HepG2 (cell line): ENCODE results near the gene NCOA4. TPM values are rescaled to one million over a fixed set of nuclear protein-coding genes. Genes with fewer than 3 reads are reported as not detected.
A peak's percentile ranks its signal among the peaks of the same experiment; 100 is the strongest.

Source experiments
- ARNT ChIP-seq: fragments of 450-650 bp; IDR thresholded peaks from 2 replicates; pipeline ENCODE4 v1.6.1; 2017
- BRF2 ChIP-seq: sonication (generic); formaldehyde crosslinking; IDR thresholded peaks from 2 replicates; pipeline ENCODE4 v1.8.1; 2022; ENCODE audit warnings: mild to moderate bottlenecking, missing genetic modification reagents
- CEBPG ChIP-seq: IDR thresholded peaks from 2 replicates; pipeline ENCODE4 v1.6.1; 2016
- CHD2 ChIP-seq: IDR thresholded peaks from 2 replicates; pipeline ENCODE4 v1.6.1; 2011; ENCODE audit warnings: low read depth, low read length, improper control_type of control experiment
- FOSL2 ChIP-seq: sonication (generic); formaldehyde crosslinking; IDR thresholded peaks from 2 replicates; pipeline ENCODE4 v1.4.0; 2020; ENCODE audit warnings: missing genetic modification reagents
- MAFG ChIP-seq: sonication (generic); formaldehyde crosslinking; IDR thresholded peaks from 2 replicates; pipeline ENCODE4 v1.5.1; 2020; ENCODE audit warnings: mild to moderate bottlenecking, missing genetic modification reagents
- RBM22 ChIP-seq: fragments of 200-400 bp; formaldehyde crosslinking; optimal IDR thresholded peaks from 2 replicates; pipeline ENCODE3; 2017; ENCODE audit warnings: mild to moderate bottlenecking, low read length, moderate library complexity
- RFX3 ChIP-seq: IDR thresholded peaks from 2 replicates; pipeline ENCODE4 v1.6.1; 2016; ENCODE audit warnings: missing biosample characterization, missing genetic modification reagents
- TFDP1 ChIP-seq: IDR thresholded peaks from 2 replicates; pipeline ENCODE4 v1.6.1; 2016; ENCODE audit warnings: missing compliant biosample characterization, missing genetic modification reagents, borderline replicate concordance
- THAP9 ChIP-seq: sonication (generic); formaldehyde crosslinking; IDR thresholded peaks from 2 replicates; pipeline ENCODE4; 2020; ENCODE audit warnings: missing genetic modification reagents, mild to moderate bottlenecking, borderline replicate concordance
- U2AF2 ChIP-seq: fragments of 200-400 bp; formaldehyde crosslinking; IDR thresholded peaks from 2 replicates; pipeline ENCODE4 v1.6.1; 2017; ENCODE audit warnings: low read depth, mild to moderate bottlenecking, low read length
- ZFP62 ChIP-seq: sonication (generic); formaldehyde crosslinking; IDR thresholded peaks from 2 replicates; pipeline ENCODE4 v1.4.0; 2020; ENCODE audit warnings: missing genetic modification reagents
- ZHX2 ChIP-seq, 2 experiments: sonication (generic) in 1 of 2; formaldehyde crosslinking in 1 of 2; IDR thresholded peaks; 2 replicates each; pipeline versions ENCODE4 v1.6.1 to v1.9.0; 2014 to 2022; ENCODE audit warnings: antibody characterized with exemption in 1 of 2, borderline replicate concordance in 1 of 2, inconsistent platforms in 1 of 2, low read depth in 1 of 2, missing genetic modification reagents in 1 of 2
- ZNF274 ChIP-seq: sonication (generic); formaldehyde crosslinking; IDR thresholded peaks from 2 replicates; pipeline ENCODE4 v1.5.1; 2020; ENCODE audit warnings: mild to moderate bottlenecking, missing genetic modification reagents
- ZNF337 ChIP-seq: sonication (generic); formaldehyde crosslinking; IDR thresholded peaks from 2 replicates; pipeline ENCODE4 v1.5.1; 2020; ENCODE audit warnings: missing genetic modification reagents, low read depth, mild to moderate bottlenecking, borderline replicate concordance
- ZNF343 ChIP-seq: sonication (generic); formaldehyde crosslinking; IDR thresholded peaks from 2 replicates; pipeline ENCODE4 v1.4.0; 2020; ENCODE audit warnings: mild to moderate bottlenecking, missing genetic modification reagents
- ZNF510 ChIP-seq: sonication (generic); formaldehyde crosslinking; IDR thresholded peaks from 2 replicates; pipeline ENCODE4 v1.4.0; 2020; ENCODE audit warnings: low read depth, mild to moderate bottlenecking, missing genetic modification reagents
- ZNF737 ChIP-seq: sonication (generic); formaldehyde crosslinking; IDR thresholded peaks from 2 replicates; pipeline ENCODE4 v1.5.0; 2020; ENCODE audit warnings: missing genetic modification reagents, mild to moderate bottlenecking, borderline replicate concordance
- ZZZ3 ChIP-seq: sonication (generic); formaldehyde crosslinking; IDR thresholded peaks from 2 replicates; pipeline ENCODE4 v1.4.0; 2020; ENCODE audit warnings: missing genetic modification reagents, mild to moderate bottlenecking, borderline replicate concordance
- polyA plus RNA-seq, 8 experiments: library from polyadenylated mRNA; depleted of rRNA in 3 of 8; stranded (reverse) in 7 of 8; unstranded in 1 of 8; fragments of >200 nt; fragmentation: Illumina TruSeq in 4 of 8; extraction: Trizol in 4 of 8; gene quantifications; 2 replicates each; pipeline versions ENCODE4 v1.2.1 to v1.2.3, GENCODE V29; 2011 to 2016; ENCODE audit warnings: low read depth in 4 of 8, missing spikeins in 1 of 8, mixed read lengths in 1 of 8; ENCODE audit not compliant: insufficient read depth in 1 of 8
- total RNA-seq, 5 experiments: library from RNA; depleted of rRNA; stranded (reverse); fragments of >200 nt; fragmentation: Illumina TruSeq; extraction: Trizol; gene quantifications; 2 replicates each; pipeline ENCODE4 v1.2.3, GENCODE V29; 2016; ENCODE audit warnings: low read depth in 1 of 5

The NCOA4 gene
- total and polyA plus RNA-seq, 2 of the 13 experiments (the other 11 are each of a cell fraction or from before 2014, with no cell fraction given), result 306 to 400 TPM

- TF ChIP-seq ZNF337 (CRISPR knock-in tag), result 0 out of 2 replicates have a peak, but pooled peaks have one; percentile 44
- no peak for TF ChIP-seq RFX3 (CRISPR knock-in tag)
- no peak for TF ChIP-seq ZHX2 (IDR thresholded peaks at IDR 0.05; ENCODE audit: low read depth)
- TF ChIP-seq ZHX2 (CRISPR knock-in tag; IDR thresholded peaks at IDR 0.05; ENCODE audit: borderline replicate concordance), result peak; percentile 52; the same call in 1 of the 2 replicates
- TF ChIP-seq MAFG (CRISPR knock-in tag), result no peak
- no peak for TF ChIP-seq ZNF737 (CRISPR knock-in tag)
- no peak for TF ChIP-seq ARNT
- TF ChIP-seq ZNF343, result no peak
- TF ChIP-seq ZZZ3 (CRISPR knock-in tag), result no peak
- peak; percentile 90 for TF ChIP-seq BRF2 (CRISPR knock-in tag)
- no peak for TF ChIP-seq THAP9 (CRISPR knock-in tag)
- TF ChIP-seq CHD2, result no peak
- TF ChIP-seq TFDP1 (CRISPR knock-in tag), result no peak
- no peak for TF ChIP-seq ZNF274
- TF ChIP-seq U2AF2, result no peak
- TF ChIP-seq CEBPG (CRISPR knock-in tag), result peak; percentile 83
- no peak for TF ChIP-seq RBM22
- no peak for TF ChIP-seq ZNF510 (CRISPR knock-in tag)
- no peak for TF ChIP-seq ZFP62 (CRISPR knock-in tag)
- TF ChIP-seq FOSL2 (CRISPR knock-in tag), result peak; percentile 54
These were observed 32.2 kb downstream of the NCOA4 start (continued) for GRCh38 chr10:45997994-45998763.
